DMS153 treated with DMSO at 0.1 percent for 48 hours (cell line): Measurements from ENCODE around the gene ZNF22.
"Not testable (repeated sequence)": the region's sequence is repeated elsewhere in the genome, so short reads cannot be mapped to it uniquely, and the experiment has no call there.

Experiments
- DNase-seq: peaks from one replicate; lab custom pipeline; 2025; ENCODE audit not compliant: unreplicated experiment; lab: John Stamatoyannopoulos, UW

Gene ZNF22

DNA sequence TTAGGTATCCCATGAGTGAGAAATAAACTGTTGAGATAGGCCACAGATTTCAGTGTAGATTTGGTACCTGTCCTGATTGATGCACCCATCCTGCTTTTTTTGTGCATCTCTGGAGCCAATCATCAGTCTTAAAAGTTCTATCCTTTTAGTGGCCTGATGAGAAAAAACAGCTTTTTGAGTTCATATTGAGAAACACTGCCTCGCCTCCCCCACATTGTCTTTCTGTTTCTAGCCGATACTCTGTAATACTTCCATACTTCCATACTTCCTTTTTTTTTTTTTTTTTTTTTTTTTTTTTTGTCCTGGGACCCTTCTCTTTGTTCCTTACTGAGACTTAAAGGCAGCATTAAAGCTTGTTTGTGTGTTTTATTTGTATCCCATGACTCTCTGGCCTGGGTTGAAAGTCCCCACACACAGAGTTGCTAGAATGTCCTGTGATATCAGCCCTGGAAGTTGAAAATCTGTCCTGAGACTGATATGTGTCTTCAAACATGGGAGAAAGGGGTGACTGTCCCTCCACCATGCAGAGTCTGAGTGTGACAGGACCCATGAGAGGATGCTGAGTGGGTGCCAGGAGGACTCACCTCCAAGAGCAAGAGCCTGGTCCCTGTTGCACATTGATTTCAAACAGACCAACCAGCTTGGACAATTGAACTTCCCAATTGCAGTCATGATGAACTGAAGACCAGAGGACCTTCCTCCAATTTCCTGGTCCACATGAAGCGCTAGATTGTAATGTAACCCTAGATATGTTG, 5.7 kb downstream of the ZNF22 start:
- no peak for DNase-seq

DNA sequence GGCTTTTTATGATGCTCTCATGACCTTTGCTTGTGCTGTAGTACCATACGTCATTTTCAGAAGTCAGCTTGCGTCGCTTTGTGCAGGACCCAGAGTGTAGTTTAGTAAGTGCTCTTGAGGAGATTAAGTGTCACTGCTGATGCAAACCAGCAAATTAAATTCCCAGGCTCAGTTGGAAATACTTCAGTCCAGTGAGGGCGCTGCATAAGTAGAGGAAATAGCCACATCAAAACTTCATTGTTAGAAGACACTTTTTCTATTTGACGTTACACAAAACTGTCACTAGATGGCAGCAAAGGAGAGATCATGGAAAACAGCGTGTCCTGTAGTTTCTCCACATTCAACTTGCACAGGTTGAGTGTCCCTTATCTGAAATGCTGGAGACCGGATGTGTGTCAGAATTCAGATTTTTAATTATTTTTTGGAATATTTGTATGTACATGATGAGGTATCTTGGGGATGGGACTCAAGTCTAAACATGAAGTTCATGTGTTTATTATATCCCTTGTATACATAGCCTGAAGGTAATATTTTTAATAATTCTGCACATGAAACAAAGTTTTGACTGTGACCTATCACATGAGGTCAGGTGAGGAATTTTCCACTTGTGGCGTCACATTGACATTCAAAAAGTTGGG, 7.9 kb downstream of the ZNF22 start:
- peak; percentile 81 for DNase-seq

DNA sequence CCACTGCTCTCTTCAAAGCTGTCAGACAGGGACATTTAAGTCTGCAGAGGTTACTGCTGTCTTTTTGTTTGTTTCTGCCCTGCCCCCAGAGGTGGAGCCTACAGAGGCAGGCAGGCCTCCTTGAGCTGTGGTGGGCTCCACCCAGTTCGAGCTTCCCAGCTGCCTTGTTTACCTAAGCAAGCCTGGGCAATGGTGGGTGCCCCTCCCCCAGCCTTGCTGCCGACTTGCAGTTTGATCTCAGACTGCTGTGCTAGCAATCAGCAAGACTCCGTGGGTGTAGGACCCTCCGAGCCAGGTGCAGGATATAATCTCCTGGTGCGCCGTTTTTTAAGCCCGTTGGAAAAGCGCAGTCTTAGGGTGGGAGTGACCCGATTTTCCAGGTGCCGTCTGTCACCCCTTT, 13.8 kb downstream of the ZNF22 start:
- DNase-seq, result not testable (repeated sequence)

DNA sequence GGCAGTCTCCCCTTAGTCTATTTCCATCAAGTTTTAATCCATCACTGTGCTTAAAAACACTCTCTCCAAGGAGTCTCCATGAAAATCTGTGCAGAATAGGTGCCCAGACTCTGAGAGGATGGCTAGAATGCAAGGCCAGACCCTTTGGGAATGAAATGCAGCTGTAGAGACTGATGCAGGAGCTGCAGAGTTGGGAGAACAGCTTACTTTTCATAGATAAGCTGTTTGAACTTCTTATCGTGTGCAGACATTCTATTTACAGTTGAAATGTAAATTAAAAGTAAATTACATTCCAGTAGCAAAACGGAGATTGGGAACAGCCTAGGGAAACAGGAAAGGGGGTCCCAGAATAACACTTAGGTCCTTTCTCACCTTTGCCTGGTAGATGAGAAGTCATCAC, 14.9 kb downstream of the ZNF22 start:
- DNase-seq, result no peak

DNA sequence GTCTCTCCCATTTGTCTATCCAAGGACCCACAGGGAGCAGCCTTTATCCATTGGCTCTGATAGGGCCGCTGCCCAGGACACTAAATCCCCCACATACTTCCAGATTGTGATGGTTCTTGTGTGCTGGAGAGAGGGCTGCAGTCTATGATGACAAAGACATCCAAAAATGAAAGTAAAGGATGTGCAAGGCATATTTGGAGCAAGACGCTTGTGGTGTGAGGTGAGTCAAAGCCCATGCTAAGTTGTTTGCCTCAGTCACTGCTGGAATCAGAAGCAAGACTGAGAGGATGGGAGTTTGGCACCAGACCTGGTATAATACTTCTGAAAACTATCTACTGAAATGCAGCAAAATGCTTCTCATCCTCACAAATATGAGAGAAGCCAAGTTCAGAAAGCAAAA, 22.7 kb downstream of the ZNF22 start:
- no peak for DNase-seq

DNA sequence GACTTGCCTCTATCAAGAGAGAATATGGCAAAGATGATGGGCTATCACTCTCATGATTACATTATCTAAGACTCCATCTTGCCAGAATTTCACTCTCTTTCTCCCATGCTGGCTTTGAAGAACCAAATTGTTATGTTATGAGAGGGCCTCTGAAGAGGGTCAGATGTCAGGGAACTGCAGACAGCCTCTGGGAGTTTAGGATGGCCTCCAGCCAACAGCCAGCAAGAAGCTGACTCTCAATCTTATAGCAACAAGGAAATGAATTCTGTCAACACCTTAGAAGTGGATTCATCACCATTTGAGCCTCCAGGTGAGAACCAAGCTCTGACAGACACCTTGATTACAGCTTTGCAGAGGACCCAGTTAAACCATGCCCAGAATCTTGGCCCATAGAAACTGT, 33.6 kb downstream of the ZNF22 start:
- no peak for DNase-seq

DNA sequence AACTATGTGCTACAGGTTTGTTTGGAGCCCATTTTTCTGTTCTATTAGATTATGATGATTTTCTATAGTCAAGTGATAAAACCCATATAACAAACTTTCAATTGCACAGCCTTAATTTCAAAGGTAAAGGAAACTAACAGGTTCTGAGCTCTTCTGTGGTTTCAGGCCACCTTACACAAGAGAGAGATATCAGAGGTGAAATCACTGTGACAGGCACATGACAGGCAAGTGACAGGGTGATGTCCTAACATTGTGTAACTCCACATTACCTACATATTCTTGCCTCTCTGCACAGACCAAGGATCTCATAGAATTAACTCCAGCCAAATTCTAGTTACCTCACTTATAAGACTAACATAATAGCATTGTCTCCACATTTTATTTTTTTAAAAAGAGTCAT, 35.0 kb downstream of the ZNF22 start:
- DNase-seq, result no peak

DNA sequence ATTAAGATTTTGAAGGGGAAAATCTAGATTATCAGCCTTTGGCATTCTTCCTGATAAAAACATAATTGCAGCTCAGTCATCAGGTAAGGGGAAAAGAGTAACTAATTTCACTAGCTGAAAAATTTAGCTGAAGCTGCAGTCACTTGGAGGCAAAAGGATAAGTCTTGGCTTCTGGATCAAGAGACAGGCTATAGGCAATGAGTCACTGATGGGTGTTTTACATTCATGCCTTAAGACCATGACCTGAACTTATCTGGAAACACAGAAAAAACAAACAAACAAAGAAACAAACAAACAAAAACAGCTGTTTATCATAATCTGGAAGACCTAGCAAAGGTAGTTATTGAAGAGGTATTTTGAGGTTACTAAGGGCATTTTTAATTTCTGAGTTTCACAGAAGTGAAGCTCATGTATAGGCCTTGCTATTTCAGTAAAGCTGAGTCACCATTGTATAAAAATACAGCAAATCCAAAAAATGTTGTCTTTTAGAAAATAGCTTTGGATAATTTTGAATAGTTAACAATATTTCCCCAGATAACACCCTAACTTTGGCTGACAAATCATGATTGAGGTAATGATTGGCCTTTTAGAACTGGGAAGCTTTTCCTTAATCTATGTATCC, 40.3 kb downstream of the ZNF22 start:
- no peak for DNase-seq

DNA sequence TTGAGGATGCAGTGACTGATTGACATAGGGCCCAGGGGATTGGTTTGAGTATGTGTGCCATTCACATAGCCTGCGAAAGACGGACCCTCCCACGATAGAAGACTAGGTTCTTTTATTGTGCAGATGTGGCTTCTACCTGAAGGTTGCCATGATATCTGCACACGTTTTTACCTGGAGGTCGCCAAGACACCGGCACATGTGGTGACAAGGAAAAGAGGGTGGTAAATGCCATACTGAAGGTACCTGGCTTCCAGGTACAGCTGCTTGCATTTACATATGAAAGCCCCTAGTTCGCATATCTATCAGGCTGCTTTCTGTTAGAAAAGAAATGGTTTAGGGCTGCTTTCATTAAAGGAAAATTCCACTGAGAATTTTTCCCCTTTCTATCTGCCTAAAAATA, 43.6 kb downstream of the ZNF22 start:
- no peak for DNase-seq

DNA sequence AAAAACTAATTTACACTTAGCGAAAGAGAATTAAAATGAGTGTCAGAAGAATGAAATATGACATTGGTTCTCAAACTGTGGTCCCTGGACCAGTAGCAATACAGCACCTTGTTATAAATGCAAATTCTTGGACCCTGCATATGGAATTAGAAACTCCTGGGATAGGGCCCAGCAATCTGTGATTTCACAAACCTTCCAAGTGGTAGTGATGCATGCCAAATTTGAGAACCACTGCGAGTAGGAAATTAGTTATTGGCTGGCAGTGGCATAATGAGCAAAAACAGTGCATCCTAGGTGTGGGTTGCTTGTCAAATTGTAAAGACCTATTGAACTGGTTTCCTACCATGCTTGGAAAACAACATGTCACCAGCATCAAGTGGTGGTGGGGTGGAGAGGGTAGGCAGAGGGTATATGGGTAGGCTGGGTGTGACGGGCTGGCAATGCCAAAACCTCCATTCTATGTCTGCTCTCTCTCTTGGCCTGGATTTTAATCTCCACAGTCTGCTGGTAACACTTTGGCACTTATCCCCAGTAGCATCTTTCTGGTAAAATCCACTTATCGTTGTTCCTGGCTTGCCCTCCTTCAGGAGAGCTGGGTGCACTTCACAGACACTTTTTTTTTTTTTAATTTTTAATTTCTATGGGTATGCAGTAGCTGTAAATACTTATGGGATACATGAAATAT, 50.0 kb downstream of the ZNF22 start:
- DNase-seq, result no peak

DNA sequence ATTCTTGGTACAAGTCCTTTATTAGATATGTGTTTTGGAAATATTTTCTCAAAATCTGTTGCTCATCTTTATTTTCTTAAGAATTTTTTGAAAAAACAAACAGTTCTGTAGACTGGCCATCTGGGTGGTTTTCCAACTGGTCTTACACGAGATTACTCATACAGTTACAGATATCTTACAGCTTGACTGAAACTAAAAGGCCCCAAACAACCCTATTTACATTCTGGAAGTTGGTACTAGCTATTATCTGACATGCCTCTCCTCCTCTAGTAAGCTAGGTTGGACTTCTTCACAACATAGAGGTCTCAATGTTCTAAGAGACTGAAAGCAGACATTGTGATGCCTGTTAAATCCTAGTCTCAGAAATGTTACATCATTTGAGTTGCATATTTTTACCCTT, 52.0 kb downstream of the ZNF22 start:
- DNase-seq, result no peak

DNA sequence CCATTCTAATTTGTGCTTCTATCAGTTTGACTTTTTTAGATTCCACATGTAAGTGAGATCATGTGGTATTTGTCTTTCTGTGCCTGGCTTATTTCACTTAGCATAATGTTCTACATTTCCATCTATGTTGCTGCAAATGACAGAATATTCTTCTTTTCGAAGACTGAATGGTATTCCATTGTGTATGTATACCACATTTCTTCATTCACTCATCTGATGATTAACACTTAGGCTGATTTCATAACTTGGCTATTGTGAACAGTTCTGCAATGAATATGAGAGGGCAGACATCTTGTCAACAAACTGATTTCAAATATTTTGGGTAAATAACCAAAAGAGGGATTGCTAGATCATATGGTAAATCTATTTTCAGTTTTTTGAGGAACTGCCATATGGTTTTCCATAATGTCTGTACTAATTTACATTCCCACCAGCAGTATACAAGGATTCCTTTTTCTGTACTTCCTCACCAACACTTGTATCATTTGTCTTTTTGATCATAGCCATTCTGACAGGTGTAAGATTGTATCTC, 52.9 kb downstream of the ZNF22 start:
- no peak for DNase-seq
